ENCODE measurements around the gene CHN2.
"Not testable (repeated sequence)": the region's sequence is repeated elsewhere in the genome, so short reads cannot be mapped to it uniquely, and the experiment has no call there.

DNA sequence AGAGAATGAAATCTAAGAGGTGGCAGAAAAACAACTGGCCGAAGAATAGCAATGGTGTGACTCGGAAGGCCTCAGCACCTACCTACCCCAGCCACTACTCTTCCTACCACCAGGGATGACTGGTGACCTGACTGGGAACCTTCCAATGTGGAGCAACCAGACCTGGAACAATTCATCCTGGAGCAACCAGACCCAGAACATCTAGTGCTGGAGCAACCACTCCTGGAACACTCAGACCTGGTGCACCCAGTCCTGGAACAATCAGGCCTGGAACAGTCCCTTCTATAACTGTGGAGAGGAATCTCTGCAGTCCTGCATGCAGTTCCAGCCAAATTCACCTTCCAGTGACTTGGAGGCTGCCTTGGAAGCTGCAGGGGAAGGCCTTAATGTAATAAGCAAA, 18.2 kb downstream of the CHN2 start:
- TF ChIP-seq, protein P1, sequence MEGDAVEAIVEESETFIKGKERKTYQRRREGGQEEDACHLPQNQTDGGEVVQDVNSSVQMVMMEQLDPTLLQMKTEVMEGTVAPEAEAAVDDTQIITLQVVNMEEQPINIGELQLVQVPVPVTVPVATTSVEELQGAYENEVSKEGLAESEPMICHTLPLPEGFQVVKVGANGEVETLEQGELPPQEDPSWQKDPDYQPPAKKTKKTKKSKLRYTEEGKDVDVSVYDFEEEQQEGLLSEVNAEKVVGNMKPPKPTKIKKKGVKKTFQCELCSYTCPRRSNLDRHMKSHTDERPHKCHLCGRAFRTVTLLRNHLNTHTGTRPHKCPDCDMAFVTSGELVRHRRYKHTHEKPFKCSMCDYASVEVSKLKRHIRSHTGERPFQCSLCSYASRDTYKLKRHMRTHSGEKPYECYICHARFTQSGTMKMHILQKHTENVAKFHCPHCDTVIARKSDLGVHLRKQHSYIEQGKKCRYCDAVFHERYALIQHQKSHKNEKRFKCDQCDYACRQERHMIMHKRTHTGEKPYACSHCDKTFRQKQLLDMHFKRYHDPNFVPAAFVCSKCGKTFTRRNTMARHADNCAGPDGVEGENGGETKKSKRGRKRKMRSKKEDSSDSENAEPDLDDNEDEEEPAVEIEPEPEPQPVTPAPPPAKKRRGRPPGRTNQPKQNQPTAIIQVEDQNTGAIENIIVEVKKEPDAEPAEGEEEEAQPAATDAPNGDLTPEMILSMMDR (IDR thresholded peaks at IDR 0.05) = not testable (repeated sequence)
- not testable (repeated sequence) for TF ChIP-seq POLR2AphosphoS5 (IDR thresholded peaks at IDR 0.05)

All from upper lobe of left lung (tissue), 4 donors.